GM12874 (cell line): ENCODE data around the gene PAPLN.

ENCODE experiments used
- CTCF ChIP-seq: IDR thresholded peaks from 2 replicates; pipeline ENCODE4 v1.5.1; 2011; ENCODE audit warnings: low read depth, mild to moderate bottlenecking, control low read depth, low read length, moderate library complexity; ENCODE audit not compliant: insufficient read depth

The PAPLN gene

GRCh38 chr14:73207615-73208014 lies 29.7 kb upstream of the PAPLN start:
- TF ChIP-seq CTCF: no peak

- no peak for TF ChIP-seq CTCF
Measured at GRCh38 chr14:73208390-73208789, 28.9 kb upstream of the PAPLN start.

GRCh38 chr14:73208846-73209245 lies 28.5 kb upstream of the PAPLN start:
- TF ChIP-seq CTCF: no peak

- TF ChIP-seq CTCF: no peak
Measured at GRCh38 chr14:73209953-73210352, 27.4 kb upstream of the PAPLN start.

GRCh38 chr14:73211251-73212040 lies 25.9 kb upstream of the PAPLN start:
- TF ChIP-seq CTCF: no peak

- TF ChIP-seq CTCF: no peak
Measured at GRCh38 chr14:73216030-73216429, 21.3 kb upstream of the PAPLN start.

GRCh38 chr14:73217411-73217810 lies 19.9 kb upstream of the PAPLN start:
- TF ChIP-seq CTCF: no peak
